KMS-11 (cell line): Measurements from ENCODE around the gene HSD17B2.

Experiments used
- H2AFZ ChIP-seq: fragments of 200-600 bp; sonication (generic); 2 replicates; pipeline ENCODE4 v1.6.1; 2016; ENCODE audit warnings: antibody characterized with exemption, mixed run types, low read depth
- H3K27ac ChIP-seq: fragments of 200-600 bp; sonication (generic); 2 replicates; pipeline ENCODE4 v1.6.1; 2016; ENCODE audit warnings: mild to moderate bottlenecking, mixed run types
- H3K27me3 ChIP-seq: fragments of 200-600 bp; sonication (generic); 2 replicates; pipeline ENCODE4 v1.6.1; 2017; ENCODE audit warnings: mild to moderate bottlenecking, low read depth, mixed run types, moderate library complexity; ENCODE audit not compliant: insufficient read depth
- H3K36me3 ChIP-seq: fragments of 200-600 bp; sonication (generic); 2 replicates; pipeline ENCODE4 v1.6.1; 2017; ENCODE audit warnings: mild to moderate bottlenecking, mixed run types; ENCODE audit not compliant: insufficient read depth
- H3K4me1 ChIP-seq: fragments of 200-600 bp; sonication (generic); 2 replicates; pipeline ENCODE4 v1.6.1; 2016; ENCODE audit warnings: mild to moderate bottlenecking, low read depth, mixed run types; ENCODE audit not compliant: poor library complexity, severe bottlenecking
- H3K4me2 ChIP-seq: fragments of 200-600 bp; sonication (generic); 2 replicates; pipeline ENCODE4 v1.7.0; 2016; ENCODE audit warnings: mild to moderate bottlenecking, mixed run types
- H3K4me3 ChIP-seq: fragments of 200-600 bp; sonication (generic); IDR thresholded peaks from 2 replicates; pipeline ENCODE4 v1.6.1; 2017; ENCODE audit warnings: low read depth, low read length, mixed read lengths; ENCODE audit not compliant: insufficient read depth
- H3K79me2 ChIP-seq: fragments of 200-600 bp; sonication (generic); 2 replicates; pipeline ENCODE4 v1.6.1; 2016; ENCODE audit warnings: low read depth, mixed run types; ENCODE audit not compliant: insufficient read depth
- H3K9ac ChIP-seq: fragments of 200-600 bp; sonication (generic); 2 replicates; pipeline ENCODE4 v1.6.1; 2016; ENCODE audit warnings: mild to moderate bottlenecking, mixed run types
- H4K20me1 ChIP-seq: fragments of 200-600 bp; sonication (generic); 2 replicates; pipeline ENCODE4 v1.6.1; 2016; ENCODE audit warnings: mild to moderate bottlenecking, mixed run types; ENCODE audit not compliant: insufficient read depth
- CTCF ChIP-seq: fragments of 200-600 bp; sonication (generic); conservative IDR thresholded peaks from 2 replicates; pipeline ENCODE4 v1.6.1; 2017; ENCODE audit warnings: low read depth, mild to moderate bottlenecking, antibody characterized with exemption, low read length, moderate library complexity, mixed read lengths

HSD17B2 gene

GRCh38 chr16:82045465-82045864 lies 10.4 kb downstream of the HSD17B2 start:
- Histone ChIP-seq H4K20me1 (no peaks in the 10 kb centered on the region), H3K4me1 (no peaks in the 10 kb centered on the region), H3K27ac (no peak overlapping the region), H3K4me2 (no peak overlapping the region), H3K79me2 (no peaks in the 10 kb centered on the region), H3K9ac (no peak overlapping the region), H3K4me3 (no peak overlapping the region), H2AFZ (no peak overlapping the region), H3K27me3 (no peaks in the 10 kb centered on the region), H3K36me3 (no peaks in the 10 kb centered on the region)
- no peak for TF ChIP-seq CTCF

GRCh38 chr16:82046541-82046940 lies 11.5 kb downstream of the HSD17B2 start:
- Histone ChIP-seq H3K9ac (no peak overlapping the region), H3K4me2 (no peak overlapping the region), H3K4me1 (no peaks in the 10 kb centered on the region), H3K4me3 (no peak overlapping the region), H3K27ac (no peak overlapping the region), H2AFZ (no peak overlapping the region), H3K27me3 (no peaks in the 10 kb centered on the region), H3K79me2 (no peaks in the 10 kb centered on the region), H4K20me1 (no peaks in the 10 kb centered on the region), H3K36me3 (no peaks in the 10 kb centered on the region)
- TF ChIP-seq CTCF = no peak

GRCh38 chr16:82046941-82047340 lies 11.9 kb downstream of the HSD17B2 start:
- no peaks in the 10 kb centered on the region for H3K4me1 ChIP-seq
- H3K9ac ChIP-seq = no peak overlapping the region
- no peak overlapping the region for H3K4me3 ChIP-seq
- H3K79me2 ChIP-seq = no peaks in the 10 kb centered on the region
- no peaks in the 10 kb centered on the region for H3K27me3 ChIP-seq
- no peaks in the 10 kb centered on the region for H3K36me3 ChIP-seq
- no peak overlapping the region for H2AFZ ChIP-seq
- H3K4me2 ChIP-seq = no peak overlapping the region
- H3K27ac ChIP-seq = no peak overlapping the region
- H4K20me1 ChIP-seq = no peaks in the 10 kb centered on the region
- no peak for TF ChIP-seq CTCF

- Histone ChIP-seq H4K20me1 (no peaks in the 10 kb centered on the region), H3K4me2 (no peak overlapping the region), H3K27ac (no peak overlapping the region), H3K36me3 (no peaks in the 10 kb centered on the region), H3K4me1 (no peaks in the 10 kb centered on the region), H3K79me2 (no peaks in the 10 kb centered on the region), H3K4me3 (no peak overlapping the region), H3K9ac (no peak overlapping the region), H2AFZ (no peak overlapping the region), H3K27me3 (no peaks in the 10 kb centered on the region)
- no peak for TF ChIP-seq CTCF
Measured at GRCh38 chr16:82047374-82047773, 12.3 kb downstream of the HSD17B2 start.

- H2AFZ ChIP-seq = no peak overlapping the region
- no peak overlapping the region for H3K9ac ChIP-seq
- no peaks in the 10 kb centered on the region for H3K79me2 ChIP-seq
- no peaks in the 10 kb centered on the region for H3K4me1 ChIP-seq
- H3K4me2 ChIP-seq = no peak overlapping the region
- H3K4me3 ChIP-seq = no peak overlapping the region
- no peak for TF ChIP-seq CTCF
- H3K27ac ChIP-seq = no peak overlapping the region
- no peaks in the 10 kb centered on the region for H3K27me3 ChIP-seq
- H3K36me3 ChIP-seq = no peaks in the 10 kb centered on the region
- H4K20me1 ChIP-seq = no peaks in the 10 kb centered on the region
Measured at GRCh38 chr16:82047787-82048186, 12.7 kb downstream of the HSD17B2 start.
